A673 (cell line): Measurements from ENCODE around the gene KRT35.

Experiments used
- CTCF ChIP-seq: fragments of 300-800, 200-600 bp; sonication (generic); conservative IDR thresholded peaks from 2 replicates; pipeline ENCODE4 v1.5.1; 2017; ENCODE audit warnings: low read depth, mild to moderate bottlenecking, antibody characterized with exemption, low read length, moderate library complexity, mixed read lengths
- EZH2 ChIP-seq: fragments of 200-600 bp; sonication (generic); IDR thresholded peaks from 2 replicates; pipeline ENCODE4 v1.6.1; 2017; ENCODE audit warnings: borderline replicate concordance, low read depth, mild to moderate bottlenecking, mixed read lengths, antibody characterized with exemption, low read length; ENCODE audit not compliant: poor library complexity, severe bottlenecking

GRCh38 chr17:41483991-41484826 lies 3.3 kb upstream of the KRT35 start:
- TF ChIP-seq CTCF (no peak), EZH2 (no peak)
